DMS 273 (cell line): ENCODE results near the gene NDUFS3.
"Not testable (repeated sequence)": the region's sequence is repeated elsewhere in the genome, so short reads cannot be mapped to it uniquely, and the experiment has no call there.

Experiments used
- DNase-seq: peaks from one replicate; lab custom pipeline; 2025; ENCODE audit not compliant: unreplicated experiment; lab: John Stamatoyannopoulos, UW

NDUFS3 gene

GRCh38 chr11:47578524-47579494 lies at the start of gene NDUFS3, which contains the start of gene KBTBD4:
Gene NDUFS3 (plus strand): TSS chr11:47579074. CDS start chr11:47579092, 18 bp downstream.
Gene KBTBD4 (minus strand): TSS chr11:47578970. CDS start chr11:47578951, 19 bp downstream.
- peak; percentile 92 for DNase-seq

DNA sequence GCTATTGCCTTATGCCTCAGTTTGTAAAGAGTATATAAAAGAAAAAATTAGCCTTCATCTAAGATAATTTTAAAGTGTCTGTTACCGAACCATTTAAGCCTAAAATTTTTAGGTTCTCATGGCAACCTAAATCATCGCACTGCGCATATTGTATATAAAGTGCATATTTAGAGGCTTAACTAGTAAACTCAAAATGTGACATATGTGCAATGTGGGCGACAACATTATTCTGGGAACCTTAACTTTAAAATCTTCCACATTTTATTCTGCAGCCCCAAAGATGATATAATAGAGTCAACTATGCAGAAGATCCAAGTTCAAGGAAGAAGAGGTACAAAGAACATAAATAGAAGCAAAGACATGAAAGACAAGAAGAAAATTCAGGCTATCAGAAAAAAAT lies 48.9 kb upstream of the NDUFS3 start:
- DNase-seq = no peak

GRCh38 chr11:47530721-47531120 lies 48.2 kb upstream of the NDUFS3 start:
- not testable (repeated sequence) for DNase-seq

DNA sequence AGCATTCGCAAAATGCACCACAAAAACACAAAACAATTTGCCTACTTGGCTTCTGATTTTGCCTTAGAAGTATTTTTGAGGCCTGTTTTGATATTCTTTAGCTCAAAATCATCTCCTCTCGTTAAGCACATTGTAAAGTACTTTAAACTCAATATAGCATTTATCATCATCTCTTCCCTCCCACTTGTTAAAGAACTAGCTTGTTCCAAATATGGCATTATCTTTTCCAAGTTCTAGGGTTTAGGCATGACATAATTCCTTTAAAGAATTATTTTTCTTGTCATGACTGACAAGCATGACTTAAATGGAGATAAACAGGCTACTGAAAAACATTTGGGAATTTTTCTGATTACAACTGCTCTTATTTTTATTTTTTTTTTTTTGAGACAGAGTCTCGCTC lies 47.2 kb upstream of the NDUFS3 start:
- DNase-seq = no peak

- DNase-seq = no peak
Observed at GRCh38 chr11:47532597-47533213, 46.2 kb upstream of the NDUFS3 start.

GRCh38 chr11:47533690-47534151 lies 45.2 kb upstream of the NDUFS3 start:
- no peak for DNase-seq

- DNase-seq = no peak
Observed at GRCh38 chr11:47534704-47535251, 44.1 kb upstream of the NDUFS3 start.

DNA sequence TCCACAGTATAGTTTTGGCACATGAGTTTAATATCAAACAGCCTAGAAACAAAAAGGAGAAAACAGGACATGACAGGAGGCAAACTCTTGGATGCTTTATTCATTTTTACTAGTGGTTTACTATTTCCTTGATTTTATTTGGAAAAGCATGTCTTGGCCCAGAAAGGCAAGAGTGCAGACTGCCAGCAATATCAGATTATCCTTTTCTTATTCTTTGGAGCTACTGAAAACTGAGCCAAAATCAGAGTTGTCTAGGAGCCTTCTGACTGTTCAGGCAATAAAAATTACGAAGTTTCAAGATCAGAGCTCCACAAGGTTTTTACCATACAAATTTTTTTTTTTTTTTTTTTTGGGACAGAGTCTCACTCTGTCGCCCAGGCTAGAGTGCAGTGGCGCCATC lies 42.0 kb upstream of the NDUFS3 start:
- DNase-seq = no peak

DNA sequence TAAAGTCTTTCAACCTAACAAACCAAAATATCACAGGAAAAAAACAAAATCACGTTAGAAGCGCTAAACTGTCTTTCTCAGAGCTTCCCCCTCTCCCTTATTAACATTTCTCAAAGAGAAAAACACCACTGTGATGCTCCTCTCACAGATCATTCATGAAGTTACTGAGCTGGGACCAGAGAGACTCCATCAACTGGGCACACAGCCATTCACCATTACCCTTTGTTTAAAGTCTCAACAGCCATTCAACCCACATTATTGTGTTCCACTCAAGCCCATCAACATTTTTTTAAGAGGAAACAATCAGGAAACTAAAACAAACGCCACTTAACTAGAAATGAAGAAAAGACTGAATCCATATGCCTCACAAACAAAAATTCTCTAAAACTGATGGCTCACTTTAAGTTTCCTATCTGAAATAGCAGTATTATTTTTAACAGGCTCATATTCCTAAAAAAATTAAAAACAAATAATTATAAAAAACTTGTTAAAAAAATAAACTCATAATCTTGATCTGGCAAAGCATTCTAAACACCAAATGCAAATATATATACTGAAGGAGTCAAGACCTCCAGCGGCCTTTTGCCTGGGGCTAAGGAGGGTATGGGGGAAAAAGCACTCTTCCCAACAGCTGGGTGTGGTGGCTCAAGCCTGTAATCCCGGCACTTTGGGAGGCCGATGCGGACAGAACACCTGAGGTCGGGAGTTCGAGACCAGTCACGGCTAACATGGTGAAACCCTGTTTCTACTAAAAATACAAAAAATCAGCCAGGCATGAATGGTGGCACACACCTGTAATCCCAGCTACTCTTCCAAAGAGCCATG lies 39.9 kb upstream of the NDUFS3 start:
- DNase-seq = no peak

DNA sequence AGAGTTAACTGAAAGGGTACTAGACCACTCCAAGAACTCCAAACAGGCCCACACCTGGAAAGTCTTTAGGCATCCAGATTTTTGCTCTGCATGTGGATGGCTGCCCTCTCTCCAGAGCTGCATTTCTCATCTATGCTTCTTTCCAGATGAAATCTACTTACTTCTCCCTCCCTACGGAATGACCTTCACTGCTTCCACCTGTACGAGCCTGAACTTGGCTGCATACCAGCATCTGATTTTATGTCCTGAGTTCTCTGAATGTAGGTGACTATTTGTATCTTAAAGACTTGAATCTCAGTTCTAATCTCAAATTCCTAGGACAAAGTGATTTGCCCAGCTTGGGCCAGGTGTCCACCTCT lies 39.2 kb upstream of the NDUFS3 start:
- no peak for DNase-seq

- DNase-seq = no peak
Observed at GRCh38 chr11:47541070-47541469, 37.8 kb upstream of the NDUFS3 start.

DNA sequence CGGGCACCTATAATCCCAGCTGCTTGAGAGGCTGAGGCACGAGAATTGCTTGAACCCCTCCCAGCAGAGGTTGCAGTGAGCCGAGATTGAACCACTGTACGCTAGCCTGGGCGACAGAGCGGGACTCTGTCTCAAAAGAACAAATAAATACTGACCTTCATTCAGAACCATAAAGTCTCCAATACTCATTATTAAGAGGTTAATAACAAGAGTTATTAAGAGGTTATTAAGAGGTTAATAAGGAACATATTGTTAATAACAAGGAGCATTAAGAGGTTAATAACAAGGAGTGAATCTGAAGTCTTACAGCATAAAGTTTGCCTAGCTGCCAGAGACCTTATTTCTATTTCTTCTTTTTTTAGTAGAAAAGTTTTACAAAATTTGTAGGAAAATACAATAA lies 33.6 kb upstream of the NDUFS3 start:
- no peak for DNase-seq

- DNase-seq = not testable (repeated sequence)
Observed at GRCh38 chr11:47546274-47546673, 32.6 kb upstream of the NDUFS3 start.

DNA sequence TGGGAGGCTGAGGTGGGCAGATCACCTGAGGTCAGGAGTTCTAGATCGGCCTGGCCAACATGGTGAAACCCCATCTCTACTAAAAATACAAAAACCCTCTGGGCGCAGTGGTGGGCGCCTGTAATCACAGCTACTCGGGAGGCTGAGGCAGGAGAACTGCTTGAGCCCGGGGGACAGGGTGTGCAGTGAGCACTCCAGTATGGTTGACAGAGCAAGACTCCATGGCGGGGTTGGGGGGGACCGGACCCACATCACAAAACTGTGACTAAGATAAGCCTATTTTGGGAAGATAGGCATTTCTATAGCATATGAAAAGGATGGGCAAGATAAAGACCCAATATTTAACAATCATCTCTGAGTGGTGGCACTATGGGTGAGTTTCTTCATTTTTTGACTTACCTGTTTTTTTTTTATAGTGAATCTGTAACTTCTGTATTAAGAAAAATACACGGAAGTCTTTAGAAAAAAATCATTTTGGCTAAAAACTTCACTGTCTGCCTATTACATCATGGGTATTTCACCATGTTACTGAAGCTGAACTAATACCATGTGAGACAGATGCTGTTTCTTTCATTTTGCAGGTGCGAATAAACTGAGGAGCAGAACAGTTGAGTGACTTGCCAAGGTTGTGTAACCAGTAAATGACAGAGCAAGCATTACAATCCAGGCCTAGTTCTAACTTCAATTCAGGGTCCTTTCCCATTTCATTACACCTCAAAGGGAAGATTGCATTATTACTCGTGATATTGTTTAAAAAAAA lies 28.4 kb upstream of the NDUFS3 start:
- no peak for DNase-seq

- DNase-seq = peak; percentile 52
Observed at GRCh38 chr11:47551086-47551485, 27.8 kb upstream of the NDUFS3 start.

DNA sequence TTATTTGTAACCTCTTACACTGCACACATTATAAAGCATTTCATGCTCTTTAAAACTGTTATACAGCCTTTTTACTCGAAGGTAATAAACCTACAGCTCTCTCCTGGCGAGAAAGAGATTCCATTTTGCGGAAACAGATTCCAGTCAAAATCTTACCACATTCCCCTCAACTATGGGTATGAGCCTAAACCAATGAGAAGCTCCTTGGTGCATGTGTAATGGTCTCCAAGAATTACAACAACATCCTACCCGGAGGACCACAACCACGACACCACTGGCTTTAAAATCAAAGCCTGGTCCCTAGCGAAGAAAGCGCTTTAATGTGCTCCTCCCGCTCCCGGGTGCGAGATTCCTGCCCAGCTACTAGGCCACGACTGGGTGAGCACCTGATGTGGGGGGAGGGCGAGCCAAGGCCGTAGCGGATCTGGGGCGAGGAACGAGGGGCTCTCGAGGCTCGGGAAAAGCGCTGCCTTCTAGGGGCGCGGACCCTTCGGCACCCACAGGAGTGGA lies 26.8 kb upstream of the NDUFS3 start:
- peak; percentile 54 for DNase-seq

- peak; percentile 95 for DNase-seq
Observed at GRCh38 chr11:47552566-47553405, 26.1 kb upstream of the NDUFS3 start, which contains the start of gene CELF1. Gene CELF1 (minus strand): TSS chr11:47553132. CDS start chr11:47499523, 53,609 bp downstream.

- DNase-seq = peak; percentile 79
Observed at GRCh38 chr11:47553406-47553743, 25.5 kb upstream of the NDUFS3 start.

DNA sequence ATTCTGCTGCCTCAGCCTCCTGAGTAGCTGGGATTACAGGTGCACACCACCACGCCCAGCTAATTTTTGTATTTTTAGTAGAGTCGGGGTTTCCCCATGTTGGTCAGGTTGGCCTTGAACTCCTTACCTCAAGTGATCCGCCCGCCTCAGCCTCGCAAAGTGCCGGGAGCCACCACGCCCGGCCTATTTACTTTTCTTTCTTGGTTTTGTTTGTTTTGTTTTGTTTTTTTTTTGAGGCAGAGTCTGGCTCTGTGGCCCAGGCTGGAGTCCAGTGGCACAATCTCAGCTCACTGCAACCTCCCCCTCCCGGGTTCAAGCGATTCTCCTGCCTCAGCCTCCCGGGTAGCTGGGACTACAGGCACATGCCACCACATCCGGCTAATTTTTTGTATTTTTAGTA lies 21.9 kb upstream of the NDUFS3 start:
- DNase-seq = not testable (repeated sequence)
